ENCODE results near the gene MGAT4B. TPM values are rescaled to one million over a fixed set of nuclear protein-coding genes. Genes with fewer than 3 reads are reported as not detected.
A peak's percentile ranks its signal among the peaks of the same experiment; 100 is the strongest.

The MGAT4B gene
- total RNA-seq, 1 experiment from 2014 or later: 151 TPM

DNA sequence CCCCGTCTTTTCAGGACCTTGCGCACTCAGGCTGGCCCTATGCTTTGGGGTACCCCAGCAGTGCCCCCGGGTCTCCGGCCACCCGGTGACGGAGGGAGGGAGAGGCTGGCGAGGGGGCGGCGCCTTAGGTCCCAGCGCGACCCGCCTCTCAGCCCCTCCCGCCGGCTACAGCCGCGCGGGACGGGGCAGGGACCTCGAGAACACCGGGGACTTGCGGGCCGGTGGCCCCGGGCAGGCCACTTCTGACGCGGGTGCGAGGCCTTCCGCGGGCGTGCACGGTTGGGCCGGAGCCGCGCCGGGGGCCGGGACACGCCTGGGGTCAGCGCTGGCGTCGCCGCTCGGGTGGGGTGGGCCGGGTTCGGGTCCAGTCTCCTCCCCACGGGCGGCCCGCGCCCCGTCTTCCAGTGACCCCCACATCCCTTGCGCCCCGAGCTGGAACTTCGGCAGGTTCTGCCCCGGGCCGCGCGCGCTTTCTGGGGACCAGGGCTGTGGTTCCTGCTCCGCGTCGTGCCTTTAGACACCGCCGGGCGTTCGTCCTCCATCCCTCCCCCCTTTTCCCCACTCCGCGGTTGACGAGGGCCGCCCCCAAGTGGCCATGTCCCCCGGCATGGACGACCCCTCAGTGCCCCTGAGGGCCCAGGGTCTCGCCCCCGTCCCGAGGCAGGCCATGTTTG, 10.3 kb upstream of the MGAT4B start:
- H3K36me3 Mint-ChIP-seq: peaks cover 14% of the 10 kb centered on the region
- POLR2A ChIA-PET: interaction anchor here (0.6 to 1.3 kb wide), 3 partner anchors 10 to 644 kb away, joined by 3 read pairs; no protein-coding TSS in a partner anchor
- H3K4me3 Mint-ChIP-seq: peak overlapping the region; percentile 62
- DNase-seq (ENCODE audit: low spot score): peak; percentile 40
- CTCF ChIA-PET: interaction anchor here (1.3 to 1.9 kb wide), 3 partner anchors 15 to 158 kb away, joined by 3 to 8 read pairs (median 5); no protein-coding TSS in a partner anchor
- H3K27me3 Mint-ChIP-seq (ENCODE audit: low read depth): peaks cover 22% of the 10 kb centered on the region
- ATAC-seq: 0 out of 2 replicates have a peak, but pooled peaks have one; percentile 1
- H3K27ac Mint-ChIP-seq: no peak overlapping the region
- H3K9me3 Mint-ChIP-seq: no peaks in the 10 kb centered on the region
- TF ChIP-seq, protein P1, sequence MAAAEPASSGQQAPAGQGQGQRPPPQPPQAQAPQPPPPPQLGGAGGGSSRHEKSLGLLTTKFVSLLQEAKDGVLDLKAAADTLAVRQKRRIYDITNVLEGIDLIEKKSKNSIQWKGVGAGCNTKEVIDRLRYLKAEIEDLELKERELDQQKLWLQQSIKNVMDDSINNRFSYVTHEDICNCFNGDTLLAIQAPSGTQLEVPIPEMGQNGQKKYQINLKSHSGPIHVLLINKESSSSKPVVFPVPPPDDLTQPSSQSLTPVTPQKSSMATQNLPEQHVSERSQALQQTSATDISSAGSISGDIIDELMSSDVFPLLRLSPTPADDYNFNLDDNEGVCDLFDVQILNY (CRISPR knock-in tag; IDR thresholded peaks at IDR 0.05): peak; percentile 32; the same call in 1 of the 2 replicates
- TF ChIP-seq TEAD4 (CRISPR knock-in tag; IDR thresholded peaks at IDR 0.05): no peak
- TF ChIP-seq, protein P2, sequence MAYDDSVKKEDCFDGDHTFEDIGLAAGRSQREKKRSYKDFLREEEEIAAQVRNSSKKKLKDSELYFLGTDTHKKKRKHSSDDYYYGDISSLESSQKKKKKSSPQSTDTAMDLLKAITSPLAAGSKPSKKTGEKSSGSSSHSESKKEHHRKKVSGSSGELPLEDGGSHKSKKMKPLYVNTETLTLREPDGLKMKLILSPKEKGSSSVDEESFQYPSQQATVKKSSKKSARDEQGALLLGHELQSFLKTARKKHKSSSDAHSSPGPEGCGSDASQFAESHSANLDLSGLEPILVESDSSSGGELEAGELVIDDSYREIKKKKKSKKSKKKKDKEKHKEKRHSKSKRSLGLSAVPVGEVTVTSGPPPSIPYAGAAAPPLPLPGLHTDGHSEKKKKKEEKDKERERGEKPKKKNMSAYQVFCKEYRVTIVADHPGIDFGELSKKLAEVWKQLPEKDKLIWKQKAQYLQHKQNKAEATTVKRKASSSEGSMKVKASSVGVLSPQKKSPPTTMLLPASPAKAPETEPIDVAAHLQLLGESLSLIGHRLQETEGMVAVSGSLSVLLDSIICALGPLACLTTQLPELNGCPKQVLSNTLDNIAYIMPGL (CRISPR knock-in tag; IDR thresholded peaks at IDR 0.05): peak; percentile 36; the same call in 1 of the 2 replicates
- TF ChIP-seq, protein P3, sequence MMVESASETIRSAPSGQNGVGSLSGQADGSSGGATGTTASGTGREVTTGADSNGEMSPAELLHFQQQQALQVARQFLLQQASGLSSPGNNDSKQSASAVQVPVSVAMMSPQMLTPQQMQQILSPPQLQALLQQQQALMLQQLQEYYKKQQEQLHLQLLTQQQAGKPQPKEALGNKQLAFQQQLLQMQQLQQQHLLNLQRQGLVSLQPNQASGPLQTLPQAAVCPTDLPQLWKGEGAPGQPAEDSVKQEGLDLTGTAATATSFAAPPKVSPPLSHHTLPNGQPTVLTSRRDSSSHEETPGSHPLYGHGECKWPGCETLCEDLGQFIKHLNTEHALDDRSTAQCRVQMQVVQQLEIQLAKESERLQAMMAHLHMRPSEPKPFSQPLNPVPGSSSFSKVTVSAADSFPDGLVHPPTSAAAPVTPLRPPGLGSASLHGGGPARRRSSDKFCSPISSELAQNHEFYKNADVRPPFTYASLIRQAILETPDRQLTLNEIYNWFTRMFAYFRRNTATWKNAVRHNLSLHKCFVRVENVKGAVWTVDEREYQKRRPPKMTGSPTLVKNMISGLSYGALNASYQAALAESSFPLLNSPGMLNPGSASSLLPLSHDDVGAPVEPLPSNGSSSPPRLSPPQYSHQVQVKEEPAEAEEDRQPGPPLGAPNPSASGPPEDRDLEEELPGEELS (CRISPR knock-in tag; IDR thresholded peaks at IDR 0.05): 0 out of 2 replicates have a peak, but pooled peaks have one; percentile 13
- 0 out of 2 replicates have a peak, but pooled peaks have one; percentile 37 for TF ChIP-seq SP1 (CRISPR knock-in tag; conservative IDR thresholded peaks at IDR 0.05)
- TF ChIP-seq, protein P4, sequence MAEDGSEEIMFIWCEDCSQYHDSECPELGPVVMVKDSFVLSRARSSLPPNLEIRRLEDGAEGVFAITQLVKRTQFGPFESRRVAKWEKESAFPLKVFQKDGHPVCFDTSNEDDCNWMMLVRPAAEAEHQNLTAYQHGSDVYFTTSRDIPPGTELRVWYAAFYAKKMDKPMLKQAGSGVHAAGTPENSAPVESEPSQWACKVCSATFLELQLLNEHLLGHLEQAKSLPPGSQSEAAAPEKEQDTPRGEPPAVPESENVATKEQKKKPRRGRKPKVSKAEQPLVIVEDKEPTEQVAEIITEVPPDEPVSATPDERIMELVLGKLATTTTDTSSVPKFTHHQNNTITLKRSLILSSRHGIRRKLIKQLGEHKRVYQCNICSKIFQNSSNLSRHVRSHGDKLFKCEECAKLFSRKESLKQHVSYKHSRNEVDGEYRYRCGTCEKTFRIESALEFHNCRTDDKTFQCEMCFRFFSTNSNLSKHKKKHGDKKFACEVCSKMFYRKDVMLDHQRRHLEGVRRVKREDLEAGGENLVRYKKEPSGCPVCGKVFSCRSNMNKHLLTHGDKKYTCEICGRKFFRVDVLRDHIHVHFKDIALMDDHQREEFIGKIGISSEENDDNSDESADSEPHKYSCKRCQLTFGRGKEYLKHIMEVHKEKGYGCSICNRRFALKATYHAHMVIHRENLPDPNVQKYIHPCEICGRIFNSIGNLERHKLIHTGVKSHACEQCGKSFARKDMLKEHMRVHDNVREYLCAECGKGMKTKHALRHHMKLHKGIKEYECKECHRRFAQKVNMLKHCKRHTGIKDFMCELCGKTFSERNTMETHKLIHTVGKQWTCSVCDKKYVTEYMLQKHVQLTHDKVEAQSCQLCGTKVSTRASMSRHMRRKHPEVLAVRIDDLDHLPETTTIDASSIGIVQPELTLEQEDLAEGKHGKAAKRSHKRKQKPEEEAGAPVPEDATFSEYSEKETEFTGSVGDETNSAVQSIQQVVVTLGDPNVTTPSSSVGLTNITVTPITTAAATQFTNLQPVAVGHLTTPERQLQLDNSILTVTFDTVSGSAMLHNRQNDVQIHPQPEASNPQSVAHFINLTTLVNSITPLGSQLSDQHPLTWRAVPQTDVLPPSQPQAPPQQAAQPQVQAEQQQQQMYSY (CRISPR knock-in tag; IDR thresholded peaks at IDR 0.05): 0 out of 2 replicates have a peak, but pooled peaks have one; percentile 2
- peaks cover 41% of the 10 kb centered on the region for H3K4me1 Mint-ChIP-seq

DNA sequence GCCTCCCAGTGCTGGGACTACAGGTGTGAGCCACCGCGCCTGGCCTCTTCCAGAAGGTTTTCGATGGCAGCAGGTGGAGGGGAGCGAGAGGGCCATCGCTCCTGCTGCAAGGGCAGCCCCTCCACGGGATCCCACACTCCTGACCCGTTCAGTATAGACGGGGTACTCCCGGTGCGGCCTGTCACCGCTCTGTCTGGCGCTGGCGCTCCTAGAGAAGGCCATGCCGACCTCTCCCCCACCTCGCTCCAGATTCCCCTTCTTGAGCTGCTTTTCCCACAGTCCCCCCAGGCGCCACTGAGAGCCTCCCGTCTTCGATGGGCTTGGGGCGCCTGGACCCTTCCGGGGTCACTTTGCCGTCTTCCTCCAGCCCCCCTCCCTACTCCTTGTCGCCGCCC, 9.7 kb upstream of the MGAT4B start:
- H3K9me3 Mint-ChIP-seq: no peaks in the 10 kb centered on the region
- DNase-seq (ENCODE audit: low spot score) (peak; percentile 37), ATAC-seq (0 out of 2 replicates have a peak, but pooled peaks have one; percentile 1)
- POLR2A ChIA-PET: interaction anchor here (1.0 to 1.3 kb wide), 2 partner anchors 9 to 14 kb away, joined by 3 read pairs; no protein-coding TSS in a partner anchor
- peaks cover 22% of the 10 kb centered on the region for H3K27me3 Mint-ChIP-seq (ENCODE audit: low read depth)
- TF ChIP-seq ZNF121 (CRISPR knock-in tag; IDR thresholded peaks at IDR 0.05): peak; percentile 99
- TF ChIP-seq, protein P4 (CRISPR knock-in tag; IDR thresholded peaks at IDR 0.05): 0 out of 2 replicates have a peak, but pooled peaks have one; percentile 7
- TF ChIP-seq FOXP1 (CRISPR knock-in tag; IDR thresholded peaks at IDR 0.05; ENCODE audit: borderline replicate concordance): no peak
- peaks cover 14% of the 10 kb centered on the region for H3K36me3 Mint-ChIP-seq
- peaks cover 42% of the 10 kb centered on the region for H3K4me1 Mint-ChIP-seq
- CTCF ChIA-PET: interaction anchor here (1.3 to 1.9 kb wide), 3 partner anchors 15 to 159 kb away, joined by 3 to 8 read pairs (median 5); no protein-coding TSS in a partner anchor
- no peak overlapping the region for H3K27ac Mint-ChIP-seq
- H3K4me3 Mint-ChIP-seq: peak overlapping the region; percentile 54

Data from WTC11 (cell line).